CD8-positive, alpha-beta memory T cell (primary cell): ENCODE results near the gene TNIP1. TPM values are rescaled to one million over a fixed set of nuclear protein-coding genes. Genes with fewer than 3 reads are reported as not detected.

Experiments
- CTCF ChIA-PET: fragments of 350-600 bp; sonication (Branson Sonifier 250); formaldehyde crosslinking; loops from one replicate; lab custom pipeline; 2021; ENCODE audit warnings: antibody characterized with exemption; lab: Charles Lee
- POLR2A ChIA-PET: fragments of 350-600 bp; sonication (Branson Sonifier 250); formaldehyde crosslinking; loops from one replicate; lab custom pipeline; 2021; ENCODE audit warnings: antibody characterized with exemption; lab: Charles Lee
- DNase-seq, 5 donors: peaks; one replicate each; pipeline versions ENCODE4 v3.0.0 to v3.0.0-alpha.2; 2020 to 2022; ENCODE audit warnings: mixed read lengths in 1 of 5
- H3K27ac ChIP-seq: one replicate; pipeline ENCODE4 v1.7.0; 2013; ENCODE audit warnings: low read depth, mild to moderate bottlenecking, low read length, moderate library complexity
- H3K27me3 ChIP-seq: 2 replicates; pipeline ENCODE4 v1.7.0; 2013; ENCODE audit warnings: low read length, mild to moderate bottlenecking; ENCODE audit not compliant: insufficient read depth, poor library complexity, severe bottlenecking
- H3K36me3 ChIP-seq: 2 replicates; pipeline ENCODE4 v1.7.0; 2013; ENCODE audit warnings: mild to moderate bottlenecking, low read length, moderate library complexity; ENCODE audit not compliant: insufficient read depth
- H3K4me1 ChIP-seq: 2 replicates; pipeline ENCODE4 v1.7.0; 2013; ENCODE audit warnings: mild to moderate bottlenecking, low read length, moderate library complexity; ENCODE audit not compliant: insufficient read depth
- H3K4me3 ChIP-seq: 2 replicates; pipeline ENCODE4 v1.7.0; 2013; ENCODE audit warnings: mild to moderate bottlenecking, low read length
- H3K9me3 ChIP-seq: 2 replicates; pipeline ENCODE4 v1.7.0; 2013; ENCODE audit warnings: mild to moderate bottlenecking, low read length
- H3K27ac Mint-ChIP-seq, 8 donors: one replicate each; pipeline ENCODE4 v1.8.0; 2020 to 2021; ENCODE audit warnings: mixed read lengths in 8 of 8, mild to moderate bottlenecking in 6 of 8, inconsistent platforms in 3 of 8, moderate library complexity in 3 of 8
- H3K27me3 Mint-ChIP-seq, 2 donors: one replicate each; pipeline ENCODE4 v1.8.0; 2020 to 2021; ENCODE audit warnings: mixed read lengths in 2 of 2, mild to moderate bottlenecking in 1 of 2, moderate library complexity in 1 of 2
- H3K36me3 Mint-ChIP-seq, 3 donors: one replicate each; pipeline ENCODE4 v1.8.0; 2020 to 2021; ENCODE audit warnings: mixed read lengths in 3 of 3, inconsistent platforms in 1 of 3, mild to moderate bottlenecking in 1 of 3
- H3K4me1 Mint-ChIP-seq, 3 donors: one replicate each; pipeline ENCODE4 v1.8.0; 2020 to 2021; ENCODE audit warnings: mixed read lengths in 3 of 3, inconsistent platforms in 1 of 3, mild to moderate bottlenecking in 1 of 3
- H3K4me3 Mint-ChIP-seq, 7 donors: one replicate each; pipeline ENCODE4 v1.8.0; 2020 to 2021; ENCODE audit warnings: mixed read lengths in 7 of 7, mild to moderate bottlenecking in 6 of 7, moderate library complexity in 4 of 7, inconsistent platforms in 2 of 7
- H3K9me3 Mint-ChIP-seq, 5 donors: one replicate each; pipeline ENCODE4 v1.8.0; 2020 to 2022; ENCODE audit warnings: mixed read lengths in 5 of 5, mild to moderate bottlenecking in 3 of 5, moderate library complexity in 2 of 5, inconsistent platforms in 1 of 5
- polyA plus RNA-seq: library from polyadenylated mRNA; unstranded; fragments of 300-500 nt; fragmentation: Illumina TruSeq; gene quantifications from one replicate; pipeline ENCODE4 v1.2.3, GENCODE V29; 2021
- total RNA-seq, 2 experiments: library from RNA; stranded (reverse); gene quantifications; one replicate each; pipeline ENCODE4 v1.2.3, GENCODE V29; 2021

TNIP1 gene
- total and polyA plus RNA-seq, 3 experiments from 2014 or later, result 62.4 to 213 (median 212) TPM

DNA sequence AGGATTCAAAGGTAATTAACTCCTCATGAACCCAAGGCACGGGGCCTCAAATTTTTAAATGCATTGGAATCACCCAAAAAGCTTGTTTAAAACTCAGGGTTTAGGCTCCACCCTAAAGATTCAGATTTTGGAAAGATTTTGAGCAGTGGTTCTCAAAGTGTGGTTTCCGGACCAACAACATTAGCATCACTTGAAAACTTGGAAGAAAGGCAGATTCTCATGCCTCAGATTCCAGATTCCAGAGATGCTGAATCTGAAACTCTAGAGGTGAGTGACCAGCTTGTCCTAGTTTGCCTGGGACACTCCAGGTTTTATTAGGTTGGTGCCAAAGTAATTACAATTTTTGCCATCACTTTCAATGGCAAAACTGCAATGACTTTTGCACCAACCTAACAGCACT, 24.7 kb upstream of the TNIP1 start:
- Mint-ChIP-seq H3K36me3 (peaks cover 14 to 97% (median 30%) of the 10 kb centered on the region in 3 donors), H3K9me3 (no peaks in the 10 kb centered on the region), H3K4me3 (no peak overlapping the region), H3K4me1 (peaks cover 4 to 14% (median 7%) of the 10 kb centered on the region in 3 donors), H3K27ac (peak overlapping the region in 2 of 8 donors; percentile 80 to 81), H3K27me3 (peaks cover 0 to 2% of the 10 kb centered on the region in 2 donors)
- H3K9me3 ChIP-seq, result no peaks in the 10 kb centered on the region
- peaks cover 6% of the 10 kb centered on the region for H3K4me1 ChIP-seq
- H3K27me3 ChIP-seq, result no peaks in the 10 kb centered on the region
- ChIA-PET POLR2A (no interaction called here), CTCF (interaction anchor here (1.5 to 2.2 kb wide), 2 partner anchors 10 to 21 kb away, joined by 5 to 12 read pairs; no protein-coding TSS in a partner anchor)
- H3K27ac ChIP-seq, result no peak overlapping the region
- H3K36me3 ChIP-seq, result peaks cover 82% of the 10 kb centered on the region
- no peak for DNase-seq
- no peak overlapping the region for H3K4me3 ChIP-seq

GRCh38 chr5:151104795-151105194, 24.0 kb upstream of the TNIP1 start:
- no peak overlapping the region for H3K27ac ChIP-seq
- DNase-seq, result peak in 1 of 5 donors; percentile 19
- H3K36me3 ChIP-seq, result peaks cover 82% of the 10 kb centered on the region
- H3K4me3 ChIP-seq, result no peak overlapping the region
- peak overlapping the region in 4 of 8 donors; percentile 35 to 92 (median 76) for H3K27ac Mint-ChIP-seq
- CTCF ChIA-PET, result interaction anchor here (1.5 to 2.2 kb wide), 3 partner anchors 11 to 22 kb away, joined by 3 to 12 read pairs (median 5); no protein-coding TSS in a partner anchor
- peaks cover 14 to 96% (median 28%) of the 10 kb centered on the region in 3 donors for H3K36me3 Mint-ChIP-seq
- POLR2A ChIA-PET, result no interaction called here
- no peaks in the 10 kb centered on the region for H3K27me3 ChIP-seq
- H3K4me1 ChIP-seq, result peaks cover 6% of the 10 kb centered on the region
- peaks cover 8 to 16% (median 13%) of the 10 kb centered on the region in 3 donors for H3K4me1 Mint-ChIP-seq
- no peaks in the 10 kb centered on the region for H3K9me3 Mint-ChIP-seq
- H3K9me3 ChIP-seq, result no peaks in the 10 kb centered on the region
- peaks cover 0 to 2% of the 10 kb centered on the region in 2 donors for H3K27me3 Mint-ChIP-seq
- H3K4me3 Mint-ChIP-seq, result no peak overlapping the region

GRCh38 chr5:151101746-151102145, 20.9 kb upstream of the TNIP1 start:
- H3K27ac ChIP-seq, result peak overlapping the region; percentile 61
- peak in 1 of 5 donors; percentile 30 for DNase-seq
- H3K4me3 Mint-ChIP-seq, result no peak overlapping the region
- ChIA-PET CTCF (interaction anchor here (2.7 to 7.2 kb wide), 2 partner anchors 12 to 50 kb away, joined by 6 to 55 read pairs; no protein-coding TSS in a partner anchor), POLR2A (no interaction called here)
- H3K9me3 ChIP-seq, result no peaks in the 10 kb centered on the region
- H3K4me1 ChIP-seq, result peaks cover 31% of the 10 kb centered on the region
- peaks cover 0 to 74% (median 15%) of the 10 kb centered on the region in 3 donors for H3K36me3 Mint-ChIP-seq
- no peaks in the 10 kb centered on the region for H3K27me3 ChIP-seq
- H3K27ac Mint-ChIP-seq, result peak overlapping the region in 5 of 8 donors; percentile 29 to 75 (median 58)
- peaks cover 36 to 46% (median 44%) of the 10 kb centered on the region in 3 donors for H3K4me1 Mint-ChIP-seq
- peaks cover 51% of the 10 kb centered on the region for H3K36me3 ChIP-seq
- H3K27me3 Mint-ChIP-seq, result peaks cover 0 to 2% of the 10 kb centered on the region in 2 donors
- no peaks in the 10 kb centered on the region for H3K9me3 Mint-ChIP-seq
- no peak overlapping the region for H3K4me3 ChIP-seq

- peaks cover 31% of the 10 kb centered on the region for H3K4me1 ChIP-seq
- no peak overlapping the region for H3K4me3 ChIP-seq
- no peaks in the 10 kb centered on the region for H3K9me3 ChIP-seq
- peaks cover 34 to 52% (median 50%) of the 10 kb centered on the region in 3 donors for H3K4me1 Mint-ChIP-seq
- H3K27me3 Mint-ChIP-seq, result peaks cover 0 to 2% of the 10 kb centered on the region in 2 donors
- H3K36me3 ChIP-seq, result peaks cover 47% of the 10 kb centered on the region
- POLR2A ChIA-PET, result no interaction called here
- H3K36me3 Mint-ChIP-seq, result peaks cover 0 to 70% (median 10%) of the 10 kb centered on the region in 3 donors
- peak overlapping the region in 6 of 8 donors; percentile 50 to 91 (median 84) for H3K27ac Mint-ChIP-seq
- H3K9me3 Mint-ChIP-seq, result no peaks in the 10 kb centered on the region
- no peaks in the 10 kb centered on the region for H3K27me3 ChIP-seq
- CTCF ChIA-PET, result interaction anchor here (2.7 to 7.2 kb wide), 2 partner anchors 13 to 49 kb away, joined by 6 to 55 read pairs; no protein-coding TSS in a partner anchor
- H3K4me3 Mint-ChIP-seq, result no peak overlapping the region
- DNase-seq, result peak in 1 of 5 donors; percentile 27
- peak overlapping the region; percentile 61 for H3K27ac ChIP-seq
Measured at GRCh38 chr5:151101151-151101550, 20.3 kb upstream of the TNIP1 start.

DNA sequence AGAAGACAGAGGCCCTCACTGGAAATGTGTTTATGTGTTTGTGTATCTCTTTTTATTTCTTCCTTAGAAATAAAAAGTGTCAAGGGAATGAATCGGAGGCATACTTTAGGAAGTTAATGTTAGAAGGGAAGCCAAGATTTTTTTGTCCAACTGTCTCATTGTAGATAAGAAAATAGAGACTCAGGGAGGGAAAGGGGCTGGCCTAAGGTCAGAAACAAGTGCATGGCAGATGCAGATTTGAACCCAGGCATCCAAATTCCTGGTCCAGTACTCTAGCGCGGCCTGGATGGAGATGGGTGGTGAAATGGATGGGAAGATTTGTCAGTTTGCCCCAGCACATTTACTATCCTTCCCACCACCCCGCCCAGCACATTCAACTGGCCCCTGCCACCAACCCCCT, 19.8 kb upstream of the TNIP1 start:
- peaks cover 0 to 2% of the 10 kb centered on the region in 2 donors for H3K27me3 Mint-ChIP-seq
- H3K36me3 Mint-ChIP-seq, result peaks cover 0 to 66% (median 10%) of the 10 kb centered on the region in 3 donors
- DNase-seq, result peak in 1 of 5 donors; percentile 4
- Histone ChIP-seq H3K4me3 (no peak overlapping the region), H3K4me1 (peaks cover 33% of the 10 kb centered on the region), H3K36me3 (peaks cover 42% of the 10 kb centered on the region), H3K9me3 (no peaks in the 10 kb centered on the region), H3K27ac (peak overlapping the region; percentile 61), H3K27me3 (no peaks in the 10 kb centered on the region)
- no peaks in the 10 kb centered on the region for H3K9me3 Mint-ChIP-seq
- POLR2A ChIA-PET, result no interaction called here
- peaks cover 39 to 57% (median 55%) of the 10 kb centered on the region in 3 donors for H3K4me1 Mint-ChIP-seq
- CTCF ChIA-PET, result interaction anchor here (2.7 to 7.2 kb wide), 2 partner anchors 13 to 49 kb away, joined by 6 to 55 read pairs; no protein-coding TSS in a partner anchor
- H3K4me3 Mint-ChIP-seq, result no peak overlapping the region
- H3K27ac Mint-ChIP-seq, result peak overlapping the region; percentile 50 to 96 (median 84)

DNA sequence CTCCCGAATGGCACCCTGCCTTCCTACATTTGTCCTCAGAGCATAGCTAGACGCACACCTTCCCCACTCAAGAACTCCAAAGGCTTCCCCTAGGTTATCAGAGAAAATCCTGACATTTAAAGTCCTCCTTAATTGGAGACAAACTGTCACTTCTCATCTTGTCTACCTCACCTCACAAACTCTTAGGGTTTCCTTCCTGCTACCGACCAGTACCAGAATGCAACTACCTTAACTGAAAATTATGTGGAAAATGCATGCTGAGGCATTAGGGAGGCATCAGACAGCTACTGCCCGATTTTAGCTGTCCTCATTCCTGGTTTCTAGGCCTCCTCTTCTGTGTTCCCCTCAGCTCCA, 17.9 kb upstream of the TNIP1 start:
- peaks cover 53% of the 10 kb centered on the region for H3K4me1 ChIP-seq
- H3K4me3 Mint-ChIP-seq, result peak overlapping the region; percentile 7 to 87 (median 74)

GRCh38 chr5:151097820-151098767, 17.3 kb upstream of the TNIP1 start:
- H3K4me3 Mint-ChIP-seq, result peak overlapping the region; percentile 7 to 87 (median 74)
- ChIA-PET CTCF (interaction anchor here (0.6 to 7.2 kb wide), 14 partner anchors 11 to 143 kb away, joined by 3 to 55 read pairs (median 4); no protein-coding TSS in a partner anchor), POLR2A (interaction anchor here (1.1 to 1.8 kb wide), 5 partner anchors 11 to 18 kb away, joined by 4 to 6 read pairs (median 5); partner anchors contain the start of gene TNIP1)
- peaks cover 65 to 83% (median 77%) of the 10 kb centered on the region in 3 donors for H3K4me1 Mint-ChIP-seq
- H3K4me1 ChIP-seq, result peaks cover 59% of the 10 kb centered on the region
- peak overlapping the region; percentile 81 to 97 (median 92) for H3K27ac Mint-ChIP-seq
- H3K27me3 Mint-ChIP-seq, result peaks cover 0 to 4% of the 10 kb centered on the region in 2 donors
- H3K36me3 Mint-ChIP-seq, result peaks cover 0 to 40% (median 5%) of the 10 kb centered on the region in 3 donors
- H3K27me3 ChIP-seq, result no peaks in the 10 kb centered on the region
- no peaks in the 10 kb centered on the region for H3K9me3 ChIP-seq
- peak in 4 of 5 donors; percentile 18 to 64 (median 42) for DNase-seq
- no peak overlapping the region for H3K4me3 ChIP-seq
- peak overlapping the region; percentile 14 for H3K27ac ChIP-seq
- peaks cover 18% of the 10 kb centered on the region for H3K36me3 ChIP-seq
- no peaks in the 10 kb centered on the region for H3K9me3 Mint-ChIP-seq

More for the DNA sequence above, 17.9 kb upstream of the TNIP1 start:
- Histone ChIP-seq H3K9me3 (no peaks in the 10 kb centered on the region), H3K27ac (peak overlapping the region; percentile 14), H3K27me3 (no peaks in the 10 kb centered on the region), H3K36me3 (peaks cover 24% of the 10 kb centered on the region), H3K4me3 (no peak overlapping the region)
- POLR2A ChIA-PET, result interaction anchor here (0.7 to 1.8 kb wide), 6 partner anchors 8 to 41 kb away, joined by 3 to 6 read pairs (median 5); no protein-coding TSS in a partner anchor
- Mint-ChIP-seq H3K27ac (peak overlapping the region; percentile 81 to 97 (median 92)), H3K36me3 (peaks cover 0 to 46% (median 9%) of the 10 kb centered on the region in 3 donors), H3K4me1 (peaks cover 58 to 76% (median 74%) of the 10 kb centered on the region in 3 donors), H3K9me3 (no peaks in the 10 kb centered on the region), H3K27me3 (peaks cover 0 to 4% of the 10 kb centered on the region in 2 donors)
- DNase-seq, result peak in 1 of 5 donors; percentile 19
- CTCF ChIA-PET, result interaction anchor here (0.6 to 7.2 kb wide), 11 partner anchors 15 to 68 kb away, joined by 3 to 55 read pairs (median 4); no protein-coding TSS in a partner anchor
